NCI-H146 (cell line): ENCODE measurements around the gene SLC4A1AP.
A peak's percentile ranks its signal among the peaks of the same experiment; 100 is the strongest.
"Not testable (repeated sequence)": the region's sequence is repeated elsewhere in the genome, so short reads cannot be mapped to it uniquely, and the experiment has no call there.

Source experiments
- DNase-seq: peaks from one replicate; lab custom pipeline; 2025; lab: John Stamatoyannopoulos, UW

The SLC4A1AP gene

GRCh38 chr2:27663285-27664153 lies at the start of gene SLC4A1AP, which contains the start of gene SUPT7L:
SLC4A1AP (plus strand) TSS chr2:27663889; CDS start chr2:27663915, 26 bp downstream.
SUPT7L (minus strand) TSS chr2:27663614; CDS start chr2:27662192, 1,422 bp downstream.
- peak; percentile 84 for DNase-seq

- DNase-seq, result no peak
Measured at GRCh38 chr2:27613985-27614384, 49.7 kb upstream of the SLC4A1AP start.

- no peak for DNase-seq
Measured at GRCh38 chr2:27615316-27615715, 48.4 kb upstream of the SLC4A1AP start.

- DNase-seq, result no peak
Measured at GRCh38 chr2:27621524-27621923, 42.2 kb upstream of the SLC4A1AP start.

- DNase-seq, result no peak
Measured at GRCh38 chr2:27622921-27623384, 40.7 kb upstream of the SLC4A1AP start.

- DNase-seq, result no peak
Measured at GRCh38 chr2:27624943-27625342, 38.7 kb upstream of the SLC4A1AP start.

- DNase-seq, result not testable (repeated sequence)
Measured at GRCh38 chr2:27626323-27626722, 37.4 kb upstream of the SLC4A1AP start.

- not testable (repeated sequence) for DNase-seq
Measured at GRCh38 chr2:27626921-27627320, 36.8 kb upstream of the SLC4A1AP start.

GRCh38 chr2:27627963-27628766 lies 35.5 kb upstream of the SLC4A1AP start:
- DNase-seq, result no peak

GRCh38 chr2:27628767-27629709 lies 34.7 kb upstream of the SLC4A1AP start, which contains the start of the genes CCDC121 and GPN1:
CCDC121 (minus strand) TSS chr2:27629012; CDS start chr2:27627799, 1,213 bp downstream.
GPN1 (plus strand) TSS chr2:27629050; CDS start chr2:27629059, 9 bp downstream.
- DNase-seq, result peak; percentile 90

- DNase-seq, result not testable (repeated sequence)
Measured at GRCh38 chr2:27630257-27630656, 33.4 kb upstream of the SLC4A1AP start.

- no peak for DNase-seq
Measured at GRCh38 chr2:27634291-27634690, 29.4 kb upstream of the SLC4A1AP start.

- no peak for DNase-seq
Measured at GRCh38 chr2:27636766-27637165, 26.9 kb upstream of the SLC4A1AP start.

GRCh38 chr2:27638037-27638637 lies 25.6 kb upstream of the SLC4A1AP start:
- no peak for DNase-seq

- no peak for DNase-seq
Measured at GRCh38 chr2:27638709-27639108, 25.0 kb upstream of the SLC4A1AP start.

- no peak for DNase-seq
Measured at GRCh38 chr2:27640722-27641245, 22.9 kb upstream of the SLC4A1AP start.

GRCh38 chr2:27645197-27645596 lies 18.5 kb upstream of the SLC4A1AP start:
- DNase-seq, result no peak

- DNase-seq, result no peak
Measured at GRCh38 chr2:27647289-27647688, 16.4 kb upstream of the SLC4A1AP start.

GRCh38 chr2:27647737-27648136 lies 16.0 kb upstream of the SLC4A1AP start:
- DNase-seq, result no peak

GRCh38 chr2:27651056-27651455 lies 12.6 kb upstream of the SLC4A1AP start:
- no peak for DNase-seq

GRCh38 chr2:27652341-27652740 lies 11.3 kb upstream of the SLC4A1AP start:
- no peak for DNase-seq
